ENCODE measurements around the gene RPL39. TPM values are rescaled to one million over a fixed set of nuclear protein-coding genes. Genes with fewer than 3 reads are reported as not detected.
"Not testable (repeated sequence)": the region's sequence is repeated elsewhere in the genome, so short reads cannot be mapped to it uniquely, and the experiment has no call there.

RPL39 gene
- total RNA-seq, 1 experiment from 2014 or later: 1,826 TPM

DNA sequence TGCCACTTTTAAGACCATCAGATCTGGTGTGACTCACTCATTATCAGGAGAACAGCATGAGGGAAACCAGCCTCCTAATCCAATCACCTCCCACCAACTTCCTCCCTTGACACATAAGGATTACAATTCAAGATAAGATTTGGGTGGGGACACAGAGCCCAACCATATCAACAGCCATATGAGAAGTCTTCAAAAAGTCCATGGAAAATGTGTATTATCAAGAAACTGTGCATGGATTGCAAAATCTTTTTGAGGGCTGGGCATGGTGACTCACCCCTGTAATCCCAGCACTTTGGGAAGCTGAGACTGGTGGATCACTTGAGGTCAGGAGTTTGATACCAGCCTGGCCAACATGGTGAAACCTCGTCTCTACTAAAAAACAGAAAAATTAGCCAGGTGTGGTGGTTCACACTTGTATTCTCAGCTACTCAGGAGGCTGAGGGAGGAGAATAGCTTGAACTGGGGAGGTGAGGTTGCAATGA is 17.8 kb upstream of the RPL39 start:
- intact Hi-C loops (cut with micrococcal nuclease): no loop called here
- TF ChIP-seq CTCF (IDR thresholded peaks at IDR 0.05; ENCODE audit: unreplicated experiment): no peak
- ChIA-PET POLR2A (interaction anchor here (2.5 kb wide), 1 partner anchor 17 kb away, joined by 7 read pairs; the partner anchor contains the start of gene RPL39), CTCF (interaction anchor here (0.5 to 0.6 kb wide), 2 partner anchors 74 to 382 kb away, joined by 3 to 5 read pairs; no protein-coding TSS in a partner anchor)
- BruUV-seq (replicated peaks): no TSS peak
- Mint-ChIP-seq H3K27me3 (ENCODE audit: insufficient read depth, unreplicated experiment) (peaks cover 14% of the 10 kb centered on the region), H3K4me1 (ENCODE audit: insufficient read depth, unreplicated experiment) (no peaks in the 10 kb centered on the region), H3K27ac (ENCODE audit: low read depth, unreplicated experiment) (no peak overlapping the region), H3K36me3 (ENCODE audit: insufficient read depth, unreplicated experiment) (no peaks in the 10 kb centered on the region), H3K9me3 (ENCODE audit: unreplicated experiment) (no peaks in the 10 kb centered on the region), H3K4me3 (ENCODE audit: unreplicated experiment) (no peak overlapping the region)
- DNase-seq (ENCODE audit: unreplicated experiment): no peak

DNA sequence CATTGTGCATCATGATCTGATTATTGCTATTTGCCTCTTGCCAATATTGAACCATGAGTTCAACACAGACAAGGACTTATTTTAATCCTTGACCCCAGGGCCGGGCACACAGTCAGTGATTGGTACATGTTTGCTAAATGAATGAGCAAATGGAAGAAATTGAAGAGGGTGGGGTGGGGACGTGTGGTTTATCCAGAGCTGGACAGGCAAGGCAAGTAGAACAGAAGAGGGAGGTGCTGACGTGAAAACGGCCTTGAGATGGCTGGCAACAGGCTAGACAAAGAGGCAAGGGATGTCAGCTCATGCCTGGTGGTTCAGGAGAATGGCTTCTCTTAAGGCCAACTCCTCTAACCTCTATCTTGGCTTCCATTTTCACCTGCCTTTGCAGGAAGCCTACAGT is 17.0 kb upstream of the RPL39 start:
- BruUV-seq (replicated peaks); H3K4me3 Mint-ChIP-seq (ENCODE audit: unreplicated experiment); H3K9me3 Mint-ChIP-seq (ENCODE audit: unreplicated experiment); H3K27ac Mint-ChIP-seq (ENCODE audit: low read depth, unreplicated experiment); intact Hi-C loops (cut with micrococcal nuclease); DNase-seq (ENCODE audit: unreplicated experiment); H3K36me3 Mint-ChIP-seq (ENCODE audit: insufficient read depth, unreplicated experiment); H3K4me1 Mint-ChIP-seq (ENCODE audit: insufficient read depth, unreplicated experiment): not testable (repeated sequence)
- ChIA-PET POLR2A (interaction anchor here (2.5 kb wide), 1 partner anchor 17 kb away, joined by 7 read pairs; the partner anchor contains the start of gene RPL39), CTCF (interaction anchor here (0.6 kb wide), 1 partner anchor 382 kb away, joined by 5 read pairs; no protein-coding TSS in a partner anchor)
- peaks cover 14% of the 10 kb centered on the region for H3K27me3 Mint-ChIP-seq (ENCODE audit: insufficient read depth, unreplicated experiment)

GRCh38 chrX:119802546-119802945 is 11.1 kb upstream of the RPL39 start:
- TF ChIP-seq CTCF (IDR thresholded peaks at IDR 0.05; ENCODE audit: unreplicated experiment): no peak
- no TSS peak for BruUV-seq (replicated peaks)
- intact Hi-C loops (cut with micrococcal nuclease): no loop called here
- no peak overlapping the region for H3K4me3 Mint-ChIP-seq (ENCODE audit: unreplicated experiment)
- no peaks in the 10 kb centered on the region for H3K27me3 Mint-ChIP-seq (ENCODE audit: insufficient read depth, unreplicated experiment)
- no peak for DNase-seq (ENCODE audit: unreplicated experiment)
- CTCF ChIA-PET: no interaction called here
- no peak overlapping the region for H3K27ac Mint-ChIP-seq (ENCODE audit: low read depth, unreplicated experiment)
- H3K36me3 Mint-ChIP-seq (ENCODE audit: insufficient read depth, unreplicated experiment): no peaks in the 10 kb centered on the region
- POLR2A ChIA-PET: interaction anchor here (0.7 kb wide), 1 partner anchor 9 kb away, joined by 4 read pairs; no protein-coding TSS in a partner anchor
- H3K4me1 Mint-ChIP-seq (ENCODE audit: insufficient read depth, unreplicated experiment): no peaks in the 10 kb centered on the region
- H3K9me3 Mint-ChIP-seq (ENCODE audit: unreplicated experiment): peaks cover 14% of the 10 kb centered on the region

- no peak for TF ChIP-seq CTCF (IDR thresholded peaks at IDR 0.05; ENCODE audit: unreplicated experiment)
- ChIA-PET POLR2A (interaction anchor here (0.7 to 1.9 kb wide), 2 partner anchors 8 to 10 kb away, joined by 4 to 6 read pairs; partner anchors contain the start of gene RPL39), CTCF (interaction anchor here (0.7 kb wide), 1 partner anchor 262 kb away, joined by 4 read pairs; no protein-coding TSS in a partner anchor)
- Mint-ChIP-seq H3K4me3 (ENCODE audit: unreplicated experiment) (no peak overlapping the region), H3K36me3 (ENCODE audit: insufficient read depth, unreplicated experiment) (no peaks in the 10 kb centered on the region), H3K9me3 (ENCODE audit: unreplicated experiment) (peaks cover 14% of the 10 kb centered on the region), H3K4me1 (ENCODE audit: insufficient read depth, unreplicated experiment) (no peaks in the 10 kb centered on the region), H3K27ac (ENCODE audit: low read depth, unreplicated experiment) (no peak overlapping the region), H3K27me3 (ENCODE audit: insufficient read depth, unreplicated experiment) (no peaks in the 10 kb centered on the region)
- no TSS peak for BruUV-seq (replicated peaks)
- intact Hi-C loops (cut with micrococcal nuclease): no loop called here
- no peak for DNase-seq (ENCODE audit: unreplicated experiment)
Observed at GRCh38 chrX:119801253-119802221, 10.1 kb upstream of the RPL39 start.

Measured in MCF 10A (cell line).